Body of pancreas (tissue), 4 donors: ENCODE results near the gene PCOLCE2.

Experiments used
- POLR2A ChIP-seq, 3 donors: fragments of 450-650 bp; IDR thresholded peaks; one replicate each; pipeline ENCODE4 v1.6.1; 2016; ENCODE audit warnings: antibody characterized with exemption in 3 of 3, mild to moderate bottlenecking in 2 of 3
- TF ChIP-seq, protein P1 (sequence below), 7 experiments: fragments of 450-650 bp in 4 of 7; fragments of 200-600 bp in 3 of 7; sonication (generic) in 3 of 7; IDR thresholded peaks; one replicate each; pipeline ENCODE4 v1.5.1; 2016 to 2019; ENCODE audit warnings: antibody characterized with exemption in 7 of 7

DNA sequence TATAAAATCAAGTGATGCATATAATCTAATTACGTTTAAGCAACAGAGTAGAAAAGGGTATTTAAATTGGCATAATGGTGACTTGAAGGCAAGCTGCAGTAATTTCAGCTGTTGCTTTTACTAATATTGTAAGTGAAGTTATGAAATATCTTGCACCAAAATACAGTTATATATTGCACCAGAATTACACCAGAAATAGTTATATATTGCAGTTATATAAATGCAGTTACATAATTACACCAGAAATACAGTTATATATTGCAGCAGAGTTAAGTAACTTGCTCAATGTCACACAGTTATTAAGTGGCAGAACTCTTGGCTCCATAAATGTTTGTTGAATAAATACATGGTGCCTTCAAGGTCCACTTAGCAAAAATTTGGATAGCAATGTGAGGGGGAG, 51.4 kb downstream of the PCOLCE2 start:
- TF ChIP-seq POLR2A (IDR thresholded peaks at IDR 0.05): no peak
- TF ChIP-seq, protein P1, sequence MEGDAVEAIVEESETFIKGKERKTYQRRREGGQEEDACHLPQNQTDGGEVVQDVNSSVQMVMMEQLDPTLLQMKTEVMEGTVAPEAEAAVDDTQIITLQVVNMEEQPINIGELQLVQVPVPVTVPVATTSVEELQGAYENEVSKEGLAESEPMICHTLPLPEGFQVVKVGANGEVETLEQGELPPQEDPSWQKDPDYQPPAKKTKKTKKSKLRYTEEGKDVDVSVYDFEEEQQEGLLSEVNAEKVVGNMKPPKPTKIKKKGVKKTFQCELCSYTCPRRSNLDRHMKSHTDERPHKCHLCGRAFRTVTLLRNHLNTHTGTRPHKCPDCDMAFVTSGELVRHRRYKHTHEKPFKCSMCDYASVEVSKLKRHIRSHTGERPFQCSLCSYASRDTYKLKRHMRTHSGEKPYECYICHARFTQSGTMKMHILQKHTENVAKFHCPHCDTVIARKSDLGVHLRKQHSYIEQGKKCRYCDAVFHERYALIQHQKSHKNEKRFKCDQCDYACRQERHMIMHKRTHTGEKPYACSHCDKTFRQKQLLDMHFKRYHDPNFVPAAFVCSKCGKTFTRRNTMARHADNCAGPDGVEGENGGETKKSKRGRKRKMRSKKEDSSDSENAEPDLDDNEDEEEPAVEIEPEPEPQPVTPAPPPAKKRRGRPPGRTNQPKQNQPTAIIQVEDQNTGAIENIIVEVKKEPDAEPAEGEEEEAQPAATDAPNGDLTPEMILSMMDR (IDR thresholded peaks at IDR 0.05): no peak
